SK-N-MC (cell line): ENCODE results near the gene LRRTM3.

ENCODE experiments used
- DNase-seq: peaks from one replicate; pipeline ENCODE4 v3.0.0-alpha.2; 2011; ENCODE audit warnings: low read depth, low spot score
- H3K27ac ChIP-seq: fragments of 200-600 bp; sonication (generic); 2 replicates; pipeline ENCODE4 v1.5.1; 2016; ENCODE audit warnings: mixed run types
- H3K36me3 ChIP-seq: fragments of 200-600 bp; sonication (generic); 2 replicates; pipeline ENCODE4 v1.6.1; 2017; ENCODE audit warnings: antibody characterized with exemption, low read length, mixed read lengths; ENCODE audit not compliant: insufficient read depth
- H3K4me3 ChIP-seq: fragments of 200-600 bp; sonication (generic); 2 replicates; pipeline ENCODE4 v1.5.1; 2016
- H3K9ac ChIP-seq: fragments of 200-600 bp; sonication (generic); 2 replicates; pipeline ENCODE4 v1.8.0; 2017; ENCODE audit warnings: mixed run types, mixed read lengths; ENCODE audit not compliant: insufficient read length
- H3K9me3 ChIP-seq: fragments of 200-600 bp; sonication (generic); 2 replicates; pipeline ENCODE4 v1.6.1; 2017; ENCODE audit warnings: low read depth, mild to moderate bottlenecking, antibody characterized with exemption, low read length, moderate library complexity, mixed read lengths
- EZH2 ChIP-seq: fragments of 200-600 bp; sonication (generic); IDR thresholded peaks from one replicate; pipeline ENCODE4 v1.6.1; 2017; ENCODE audit warnings: antibody characterized with exemption
- FOXP2 ChIP-seq: optimal IDR thresholded peaks from 2 replicates; pipeline ENCODE3; 2011; ENCODE audit warnings: mild to moderate bottlenecking, moderate library complexity; ENCODE audit not compliant: insufficient read depth; ENCODE audit errors: extremely low read length, control extremely low read depth
- POLR2AphosphoS5 ChIP-seq: IDR thresholded peaks from 2 replicates; pipeline ENCODE4 v1.6.1; 2012; ENCODE audit warnings: mild to moderate bottlenecking, low read depth, low read length, borderline replicate concordance

LRRTM3 gene

DNA sequence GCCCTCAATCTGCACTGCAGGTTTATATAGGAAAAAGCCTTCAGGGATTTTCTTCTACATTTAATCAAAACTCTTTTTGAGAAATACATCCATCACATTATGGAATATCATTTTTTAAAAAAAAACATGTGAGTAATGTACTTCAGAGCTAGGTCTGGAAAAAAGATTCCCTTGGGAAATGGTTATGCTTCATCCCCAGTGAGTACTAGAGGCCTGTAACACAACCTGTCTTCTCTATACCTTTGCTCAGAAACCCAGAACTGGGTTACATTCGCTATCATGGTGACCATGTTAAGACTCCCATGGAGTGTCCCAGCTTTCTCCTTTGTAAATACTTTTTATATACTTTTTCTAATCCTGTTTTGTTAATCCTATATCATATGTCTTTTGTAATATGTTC lies 186.9 kb downstream of the LRRTM3 start:
- no peak for TF ChIP-seq FOXP2
- no peak for TF ChIP-seq POLR2AphosphoS5
- no peak for TF ChIP-seq EZH2

DNA sequence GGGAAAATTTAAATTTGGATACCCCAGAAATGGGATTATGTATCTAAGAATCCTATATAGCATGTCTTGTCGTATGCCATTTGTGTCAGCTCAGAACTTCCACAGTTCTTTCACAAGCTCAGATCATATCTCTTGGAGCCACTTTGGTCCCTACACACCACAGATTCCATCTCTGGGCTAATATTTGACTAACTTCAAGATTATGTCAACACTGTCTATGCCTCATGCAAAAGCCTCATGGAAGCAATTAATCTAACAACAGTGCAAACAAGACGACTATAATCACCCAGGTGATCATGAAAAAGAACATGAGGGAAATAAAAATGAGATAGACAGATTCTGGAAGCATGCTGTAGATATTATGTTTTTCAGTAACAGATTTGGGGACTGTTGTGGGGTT lies 189.1 kb downstream of the LRRTM3 start:
- no peaks in the 10 kb centered on the region for H3K9me3 ChIP-seq
- no peak for DNase-seq
- TF ChIP-seq POLR2AphosphoS5 = no peak
- no peak for TF ChIP-seq EZH2
- TF ChIP-seq FOXP2 = no peak
- H3K36me3 ChIP-seq = no peaks in the 10 kb centered on the region
- no peak overlapping the region for H3K27ac ChIP-seq
- H3K9ac ChIP-seq = no peak overlapping the region
- no peak overlapping the region for H3K4me3 ChIP-seq

More for the DNA sequence above, 186.9 kb downstream of the LRRTM3 start:
- Histone ChIP-seq H3K9ac (no peak overlapping the region), H3K36me3 (no peaks in the 10 kb centered on the region), H3K9me3 (no peaks in the 10 kb centered on the region), H3K4me3 (no peak overlapping the region), H3K27ac (no peak overlapping the region)
- DNase-seq = no peak

DNA sequence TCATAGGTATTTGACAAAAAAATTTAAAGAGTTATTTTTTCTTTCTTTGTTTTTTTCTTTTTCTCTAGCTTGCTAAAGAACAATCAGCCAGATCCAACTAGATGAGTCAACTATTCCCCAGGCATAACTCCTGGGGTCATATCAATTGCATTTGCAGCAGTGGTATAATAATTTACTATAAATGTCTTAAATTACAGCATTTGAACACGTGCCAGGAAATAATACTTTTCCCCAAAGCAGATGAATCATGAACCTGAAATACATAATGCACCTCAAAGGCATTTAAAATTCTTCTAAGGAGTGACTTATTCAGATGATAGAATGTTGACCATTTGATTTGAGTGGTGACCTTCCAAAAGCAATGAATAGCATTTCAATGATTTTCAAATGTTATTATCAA lies 190.1 kb downstream of the LRRTM3 start:
- Histone ChIP-seq H3K36me3 (no peaks in the 10 kb centered on the region), H3K4me3 (no peak overlapping the region), H3K9me3 (no peaks in the 10 kb centered on the region), H3K27ac (peak overlapping the region; percentile 31; the same call in 1 of the 2 replicates), H3K9ac (no peak overlapping the region)
- no peak for DNase-seq
- no peak for TF ChIP-seq FOXP2

GRCh38 chr10:67119651-67120050 lies 193.8 kb downstream of the LRRTM3 start:
- no peak overlapping the region for H3K9ac ChIP-seq
- H3K36me3 ChIP-seq = no peaks in the 10 kb centered on the region
- H3K27ac ChIP-seq = no peak overlapping the region
- H3K4me3 ChIP-seq = no peak overlapping the region
- TF ChIP-seq FOXP2 (no peak), POLR2AphosphoS5 (no peak), EZH2 (no peak)
- DNase-seq = no peak
- H3K9me3 ChIP-seq = no peaks in the 10 kb centered on the region

GRCh38 chr10:67127441-67127840 lies 201.6 kb downstream of the LRRTM3 start:
- Histone ChIP-seq H3K4me3 (no peak overlapping the region), H3K36me3 (no peaks in the 10 kb centered on the region), H3K9ac (no peak overlapping the region), H3K27ac (no peak overlapping the region), H3K9me3 (no peaks in the 10 kb centered on the region)
- DNase-seq = no peak
- TF ChIP-seq POLR2AphosphoS5 = no peak
- TF ChIP-seq FOXP2 = no peak
- TF ChIP-seq EZH2 = no peak

DNA sequence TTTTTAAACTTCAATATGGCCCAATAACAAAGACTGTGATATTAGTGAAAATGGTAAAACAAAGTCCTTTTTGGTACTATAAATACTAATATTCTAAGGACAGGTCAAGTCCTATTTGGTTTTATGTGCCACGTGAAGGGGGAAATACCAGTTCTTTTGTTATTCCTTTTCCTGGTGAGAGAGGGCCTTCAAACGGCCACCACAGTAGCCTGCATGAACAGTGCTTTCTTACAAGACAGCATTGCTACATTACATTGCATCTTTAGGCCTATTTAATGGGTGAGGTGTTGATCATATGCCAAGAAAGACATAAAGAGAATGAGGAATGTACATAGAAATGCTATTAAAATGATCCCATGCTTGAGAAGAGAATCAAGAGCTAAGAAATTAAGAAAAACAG lies 214.8 kb downstream of the LRRTM3 start:
- no peak overlapping the region for H3K27ac ChIP-seq
- H3K9me3 ChIP-seq = no peaks in the 10 kb centered on the region
- no peak for DNase-seq
- no peak overlapping the region for H3K4me3 ChIP-seq
- no peaks in the 10 kb centered on the region for H3K36me3 ChIP-seq
- no peak overlapping the region for H3K9ac ChIP-seq
- TF ChIP-seq POLR2AphosphoS5 (no peak), EZH2 (no peak), FOXP2 (no peak)

GRCh38 chr10:67141300-67141699 lies 215.5 kb downstream of the LRRTM3 start:
- no peak overlapping the region for H3K4me3 ChIP-seq
- no peaks in the 10 kb centered on the region for H3K9me3 ChIP-seq
- no peak for TF ChIP-seq EZH2
- no peak for TF ChIP-seq POLR2AphosphoS5
- no peak for TF ChIP-seq FOXP2
- H3K9ac ChIP-seq = no peak overlapping the region
- H3K27ac ChIP-seq = no peak overlapping the region
- H3K36me3 ChIP-seq = no peaks in the 10 kb centered on the region
- DNase-seq = no peak

GRCh38 chr10:67144530-67144929 lies 218.7 kb downstream of the LRRTM3 start:
- H3K36me3 ChIP-seq = no peaks in the 10 kb centered on the region
- no peak for DNase-seq
- H3K9me3 ChIP-seq = no peaks in the 10 kb centered on the region
- no peak overlapping the region for H3K4me3 ChIP-seq
- no peak for TF ChIP-seq FOXP2
- no peak for TF ChIP-seq POLR2AphosphoS5
- no peak for TF ChIP-seq EZH2
- no peak overlapping the region for H3K9ac ChIP-seq
- H3K27ac ChIP-seq = no peak overlapping the region
